SJCRH30 (cell line): ENCODE measurements around the gene ACRV1. TPM values are rescaled to one million over a fixed set of nuclear protein-coding genes. Genes with fewer than 3 reads are reported as not detected.

Experiments
- DNase-seq, 2 experiments: peaks; one replicate each; pipeline ENCODE4 v3.0.0-alpha.2; 2015 to 2020
- H3K27ac ChIP-seq: fragments of 250-450 bp; sonication (Bioruptor Pico); 2 replicates; pipeline ENCODE4 v1.5.1; 2020; ENCODE audit warnings: mild to moderate bottlenecking, moderate library complexity
- H3K27me3 ChIP-seq: fragments of 250-450 bp; sonication (Bioruptor Pico); 2 replicates; pipeline ENCODE4 v1.5.1; 2020; ENCODE audit warnings: mild to moderate bottlenecking, moderate library complexity
- H3K36me3 ChIP-seq: fragments of 250-450 bp; sonication (Bioruptor Pico); 2 replicates; pipeline ENCODE4 v1.5.1; 2020; ENCODE audit warnings: mild to moderate bottlenecking, moderate library complexity
- H3K4me1 ChIP-seq: fragments of 250-450 bp; sonication (Bioruptor Pico); 2 replicates; pipeline ENCODE4 v1.5.1; 2020; ENCODE audit warnings: mild to moderate bottlenecking, moderate library complexity
- H3K4me3 ChIP-seq: fragments of 250-450 bp; sonication (Bioruptor Pico); 2 replicates; pipeline ENCODE4 v1.5.1; 2020; ENCODE audit warnings: mild to moderate bottlenecking, moderate library complexity
- H3K9me3 ChIP-seq: fragments of 250-450 bp; sonication (Bioruptor Pico); replicated peaks from 2 replicates; pipeline ENCODE4 v1.5.1; 2020; ENCODE audit warnings: mild to moderate bottlenecking, moderate library complexity
- total RNA-seq: library from RNA; depleted of rRNA; stranded (reverse); fragments of >200 nt; shearing (Covaris generic); gene quantifications from 2 replicates; pipeline ENCODE4 v1.2.3, GENCODE V29; 2014; rRNA removed

Gene ACRV1
- total RNA-seq, 1 experiment from 2014 or later = 0.14 TPM

GRCh38 chr11:125625225-125625629 lies 55.4 kb downstream of the ACRV1 start:
- peak overlapping the region; percentile 63 for H3K4me3 ChIP-seq
- no peak for DNase-seq
- H3K4me1 ChIP-seq = 0 out of 2 replicates have a peak, but pooled peaks cover 3% of the 10 kb centered on the region
- H3K9me3 ChIP-seq = no peaks in the 10 kb centered on the region
- peaks cover 28% of the 10 kb centered on the region for H3K36me3 ChIP-seq
- peak overlapping the region; percentile 84 for H3K27ac ChIP-seq
- H3K27me3 ChIP-seq = no peaks in the 10 kb centered on the region

GRCh38 chr11:125624756-125625213 lies 55.9 kb downstream of the ACRV1 start, which contains the start of gene CHEK1:
CHEK1 (plus strand) TSS chr11:125625163; CDS start chr11:125626769, 1,606 bp downstream.
- peak in 1 of 2 experiments; percentile 8 for DNase-seq

GRCh38 chr11:125623064-125623463 lies 57.6 kb downstream of the ACRV1 start:
- Histone ChIP-seq H3K27me3 (no peaks in the 10 kb centered on the region), H3K27ac (no peak overlapping the region), H3K4me3 (no peak overlapping the region), H3K4me1 (0 out of 2 replicates have a peak, but pooled peaks cover 3% of the 10 kb centered on the region), H3K9me3 (no peaks in the 10 kb centered on the region), H3K36me3 (peaks cover 31% of the 10 kb centered on the region)
- DNase-seq = no peak

More at GRCh38 chr11:125624756-125625213, 55.9 kb downstream of the ACRV1 start, which contains the start of gene CHEK1:
- H3K9me3 ChIP-seq = no peaks in the 10 kb centered on the region
- 0 out of 2 replicates have a peak, but pooled peaks cover 3% of the 10 kb centered on the region for H3K4me1 ChIP-seq
- H3K4me3 ChIP-seq = peak within 1 kb of the TSS; percentile 63
- peak within 1 kb of the TSS; percentile 84 for H3K27ac ChIP-seq
- H3K36me3 ChIP-seq = peaks cover 27% of the 10 kb centered on the region
- H3K27me3 ChIP-seq = no peaks in the 10 kb centered on the region

GRCh38 chr11:125621995-125622394 lies 58.7 kb downstream of the ACRV1 start:
- Histone ChIP-seq H3K27me3 (no peaks in the 10 kb centered on the region), H3K27ac (no peak overlapping the region)
- no peak for DNase-seq

More at GRCh38 chr11:125621995-125622394, 58.7 kb downstream of the ACRV1 start:
- H3K4me1 ChIP-seq = 0 out of 2 replicates have a peak, but pooled peaks cover 3% of the 10 kb centered on the region
- no peak overlapping the region for H3K4me3 ChIP-seq
- peaks cover 40% of the 10 kb centered on the region for H3K36me3 ChIP-seq
- H3K9me3 ChIP-seq = no peaks in the 10 kb centered on the region

Other genes starting within 250 kb of the ACRV1 start
- 0.65 and 1.4 TPM in 2 replicates for gene FEZ1, start 184.6 kb downstream of the ACRV1 start, total RNA-seq
- gene EI24, start 111.4 kb downstream of the ACRV1 start, total RNA-seq = 81.7 and 85.0 TPM in 2 replicates
- 102 and 104 TPM in 2 replicates for gene STT3A, start 88.0 kb downstream of the ACRV1 start, total RNA-seq
- 48.3 and 50.9 TPM in 2 replicates for gene CHEK1, start 55.7 kb downstream of the ACRV1 start, total RNA-seq
- gene PATE1, start 65.4 kb upstream of the ACRV1 start, total RNA-seq = not detected in 2 replicates
- 0.25 TPM in 1 of 2 replicates, not detected in the other for gene PATE2, start 98.0 kb upstream of the ACRV1 start, total RNA-seq
- not detected in 2 replicates for gene PATE3, start 107.3 kb upstream of the ACRV1 start, total RNA-seq
- gene PATE4, start 152.5 kb upstream of the ACRV1 start, total RNA-seq = not detected in 2 replicates
- 2.0 and 2.2 TPM in 2 replicates for gene HYLS1, start 206.8 kb upstream of the ACRV1 start, total RNA-seq
- gene PUS3, start 222.4 kb upstream of the ACRV1 start, total RNA-seq = 10.1 and 10.3 TPM in 2 replicates
- gene DDX25, start 223.7 kb upstream of the ACRV1 start, total RNA-seq = 0.18 TPM in 1 of 2 replicates, not detected in the other